ENCODE results near the gene DDAH1.

DDAH1 gene

GRCh38 chr1:85444381-85444780 lies 20.6 kb downstream of the DDAH1 start:
- no peak for FAIRE-seq
- DNase-seq (ENCODE audit: insufficient read length, low spot score), result no peak
- TF ChIP-seq CTCF (IDR thresholded peaks at IDR 0.05; ENCODE audit: insufficient read depth, missing control alignments), result no peak

DNA sequence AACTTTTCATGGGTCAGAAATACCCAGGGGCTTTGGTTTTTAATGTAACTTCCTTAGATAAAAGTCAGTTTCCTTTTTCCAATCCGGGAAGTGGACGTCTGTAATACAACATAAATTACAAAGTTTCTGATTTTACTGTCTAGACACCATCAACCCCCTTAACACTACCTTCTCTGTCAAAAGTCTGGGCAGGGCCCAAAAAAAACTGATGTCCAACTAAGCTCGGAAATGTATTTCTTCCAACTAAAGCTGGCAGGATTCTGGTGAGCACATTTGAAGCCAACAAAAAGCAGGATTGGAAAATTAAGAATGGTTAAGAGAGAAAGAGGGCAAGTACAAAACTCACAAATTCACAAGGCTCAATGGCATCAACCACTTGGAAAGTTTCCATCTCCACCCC lies 24.3 kb downstream of the DDAH1 start:
- FAIRE-seq (no peak), DNase-seq (ENCODE audit: insufficient read length, low spot score) (no peak)
- TF ChIP-seq CTCF (IDR thresholded peaks at IDR 0.05; ENCODE audit: insufficient read depth, missing control alignments), result no peak

DNA sequence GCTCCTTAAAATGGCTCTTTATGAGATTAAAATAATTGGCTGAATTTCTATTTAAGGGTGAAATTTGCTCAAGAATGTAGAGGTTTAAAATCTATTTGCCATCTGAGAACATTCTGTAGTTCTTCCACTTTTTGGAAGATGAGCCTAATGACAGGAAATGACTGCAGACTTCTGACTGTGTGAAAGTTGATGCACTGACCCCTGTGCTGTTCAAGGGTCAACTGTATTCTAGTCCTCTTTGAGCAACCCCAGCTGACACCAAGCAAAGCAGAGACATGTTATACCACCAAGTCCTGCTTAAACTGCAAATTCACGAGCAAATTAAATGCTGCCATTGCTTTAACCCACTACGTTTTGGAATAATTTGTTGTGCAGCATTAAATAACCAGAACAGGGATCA lies 26.6 kb downstream of the DDAH1 start:
- no peak for DNase-seq (ENCODE audit: insufficient read length, low spot score)
- no peak for FAIRE-seq
- no peak for TF ChIP-seq CTCF (IDR thresholded peaks at IDR 0.05; ENCODE audit: insufficient read depth, missing control alignments)

DNA sequence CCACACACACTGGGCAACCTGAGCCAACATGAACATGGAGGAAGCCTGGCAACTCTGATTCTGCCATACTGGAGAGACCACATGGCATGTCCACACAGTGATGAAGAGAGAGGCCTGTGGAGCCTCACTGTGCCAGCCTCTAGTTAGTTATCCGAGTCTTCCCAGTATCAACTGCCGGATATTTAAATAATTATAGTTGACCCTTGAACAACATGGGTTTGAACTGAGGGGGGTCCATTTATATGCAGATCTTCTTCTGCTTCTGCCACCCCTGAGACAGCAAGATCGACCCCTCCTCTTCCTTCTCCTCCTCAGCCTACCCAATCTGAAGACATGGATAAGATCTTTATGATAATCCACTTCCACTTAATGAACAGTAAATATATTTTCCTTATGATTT lies 27.8 kb downstream of the DDAH1 start:
- no peak for TF ChIP-seq CTCF (IDR thresholded peaks at IDR 0.05; ENCODE audit: insufficient read depth, missing control alignments)
- DNase-seq (ENCODE audit: insufficient read length, low spot score) (no peak), FAIRE-seq (no peak)

GRCh38 chr1:85433096-85433495 lies 31.9 kb downstream of the DDAH1 start:
- FAIRE-seq (no peak), DNase-seq (ENCODE audit: insufficient read length, low spot score) (no peak)
- TF ChIP-seq CTCF (IDR thresholded peaks at IDR 0.05; ENCODE audit: insufficient read depth, missing control alignments), result no peak

DNA sequence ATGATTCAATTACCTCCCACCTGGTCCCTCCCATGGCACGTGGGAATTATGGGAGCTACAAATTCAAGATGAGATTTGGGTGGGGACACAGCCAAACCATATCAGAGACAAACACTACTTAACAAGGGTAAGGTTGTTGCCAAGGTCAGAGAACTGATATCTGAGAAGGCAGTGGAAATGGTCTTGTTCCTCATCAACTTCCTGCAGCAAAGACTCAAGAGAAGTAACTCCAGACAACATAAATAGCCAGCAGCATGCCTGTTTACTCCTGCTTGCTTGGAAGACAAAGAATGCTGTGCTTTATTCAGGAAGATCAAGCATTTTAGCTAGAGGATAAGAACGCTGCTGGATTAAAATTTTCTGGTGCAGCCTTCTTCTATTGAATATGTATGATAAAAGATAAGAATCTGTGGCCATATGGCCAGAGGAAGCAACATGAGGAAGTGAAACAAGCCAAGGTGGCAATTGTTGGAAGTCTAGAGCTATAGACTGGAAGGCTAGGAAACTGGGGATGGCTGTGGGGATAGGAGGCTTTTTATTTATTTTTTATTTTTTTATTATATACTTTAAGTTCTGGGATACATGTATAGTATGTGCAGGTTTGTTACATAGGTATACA lies 36.4 kb downstream of the DDAH1 start:
- FAIRE-seq (no peak), DNase-seq (ENCODE audit: insufficient read length, low spot score) (no peak)
- no peak for TF ChIP-seq CTCF (IDR thresholded peaks at IDR 0.05; ENCODE audit: insufficient read depth, missing control alignments)

DNA sequence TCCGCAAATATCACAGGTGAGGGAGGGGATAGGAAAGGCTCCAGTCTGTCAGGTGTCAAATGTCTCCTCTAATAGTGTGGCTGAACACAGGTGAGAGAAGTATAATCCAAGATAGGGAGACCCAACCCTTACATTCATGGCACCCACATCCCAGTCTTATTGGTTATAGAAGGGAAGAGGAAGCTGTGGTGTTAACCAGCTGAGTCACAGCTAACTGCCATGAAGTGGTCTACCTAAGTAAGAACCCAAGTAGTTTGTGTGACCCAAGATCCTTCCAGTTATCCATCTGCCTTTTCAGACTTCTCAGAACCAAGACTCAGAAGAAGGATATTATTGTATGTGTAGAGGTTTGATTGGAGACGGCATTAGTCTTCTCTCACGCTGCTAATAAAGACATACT lies 37.1 kb downstream of the DDAH1 start:
- FAIRE-seq (no peak), DNase-seq (ENCODE audit: insufficient read length, low spot score) (no peak)
- no peak for TF ChIP-seq CTCF (IDR thresholded peaks at IDR 0.05; ENCODE audit: insufficient read depth, missing control alignments)

Data from D721Med (cell line).